GM12878 (cell line): ENCODE measurements around the gene LACTBL1. TPM values are rescaled to one million over a fixed set of nuclear protein-coding genes. Genes with fewer than 3 reads are reported as not detected.

Source experiments
- ATAC-seq: fragments of 200-7000 bp; cut with Tn5 transposase; 3 replicates; pipeline ENCODE4 v1.9.1; 2020; ENCODE audit warnings: mild to moderate bottlenecking, moderate library complexity
- BruUV-seq: library from RNA; stranded (reverse); fragments of 400-500 nt; replicated peaks from 2 replicates; lab custom pipeline; 2021; lab: Mats Ljungman, UMichigan
- CTCF ChIA-PET: fragments of 300-600 bp; sonication (Branson Sonifier 250); formaldehyde crosslinking; extraction: SDS; loops from one replicate; lab custom pipeline; 2021; ENCODE audit warnings: inconsistent platforms; lab: Yijun Ruan, JAX
- POLR2A ChIA-PET: fragments of 350-600 bp; formaldehyde crosslinking; extraction: SDS; loops from one replicate; lab custom pipeline; 2021; ENCODE audit warnings: inconsistent platforms; lab: Charles Lee
- RAD21 ChIA-PET: fragments of 300-600 bp; sonication (Branson Sonifier 250); formaldehyde crosslinking; loops from one replicate; lab custom pipeline; 2023; ENCODE audit warnings: antibody characterized with exemption; ENCODE audit not compliant: unreplicated experiment; lab: Charles Lee
- SMC1A ChIA-PET: fragments of 300-600 bp; sonication (Branson Sonifier 250); formaldehyde crosslinking; loops from one replicate; lab custom pipeline; 2023; ENCODE audit not compliant: unreplicated experiment, uncharacterized antibody; lab: Charles Lee
- DNase-seq: peaks from one replicate; pipeline ENCODE4 v3.0.0-alpha.2; 2011; ENCODE audit warnings: low read depth, low spot score
- FAIRE-seq: peaks from 3 replicates; lab custom pipeline; 2011; peaks lifted over from hg19 to GRCh38; lab: Jason Lieb, UNC
- H2AFZ ChIP-seq: 2 replicates; pipeline ENCODE4 v1.6.0; 2011; ENCODE audit warnings: low read depth, low read length, control low read depth; ENCODE audit not compliant: control insufficient read depth
- H3K27ac ChIP-seq: 2 replicates; pipeline ENCODE4 v1.5.1; 2011; ENCODE audit warnings: control low read depth; ENCODE audit not compliant: control insufficient read depth, insufficient read depth
- H3K27me3 ChIP-seq, 2 experiments: replicated peaks in 1 of 2; 2 replicates each; pipeline versions ENCODE4 v1.6.0 to v1.6.1; 2011; ENCODE audit warnings: low read length in 1 of 2; ENCODE audit not compliant: control insufficient read depth in 2 of 2, insufficient read depth in 2 of 2
- H3K36me3 ChIP-seq, 2 experiments: 2 replicates each; pipeline ENCODE4 v1.5.1; 2011; ENCODE audit warnings: low read length in 1 of 2; ENCODE audit not compliant: control insufficient read depth in 2 of 2, insufficient read depth in 2 of 2
- H3K4me1 ChIP-seq: 2 replicates; pipeline ENCODE4 v1.6.1; 2011; ENCODE audit warnings: mild to moderate bottlenecking, low read length, moderate library complexity, mixed read lengths; ENCODE audit not compliant: control insufficient read depth, insufficient read depth
- H3K4me2 ChIP-seq: 2 replicates; pipeline ENCODE4 v1.6.0; 2011; ENCODE audit warnings: control low read depth; ENCODE audit not compliant: control insufficient read depth, insufficient read depth
- H3K4me3 ChIP-seq: fragments of 200-600 bp; sonication (generic); 2 replicates; pipeline ENCODE4 v1.5.1; 2016
- H3K79me2 ChIP-seq: 2 replicates; pipeline ENCODE4 v1.6.0; 2011; ENCODE audit warnings: low read length; ENCODE audit not compliant: control insufficient read depth, insufficient read depth
- H3K9ac ChIP-seq: 2 replicates; pipeline ENCODE4 v1.8.0; 2011; ENCODE audit warnings: low read length, control low read depth, mixed read lengths; ENCODE audit not compliant: control insufficient read depth, insufficient read depth
- H3K9me3 ChIP-seq: replicated peaks from 3 replicates; pipeline ENCODE4 v1.5.1; 2011; ENCODE audit warnings: mild to moderate bottlenecking, low read length; ENCODE audit not compliant: control insufficient read depth, insufficient read depth
- H4K20me1 ChIP-seq: 2 replicates; pipeline ENCODE4 v1.6.0; 2011; ENCODE audit not compliant: control insufficient read depth, insufficient read depth
- EED ChIP-seq: sonication (generic); IDR thresholded peaks from 2 replicates; pipeline ENCODE4 v1.6.1; 2016; ENCODE audit warnings: antibody characterized with exemption, low read depth
- FOS ChIP-seq: IDR thresholded peaks from 3 replicates; pipeline ENCODE4 v1.6.1; 2011; ENCODE audit warnings: borderline replicate concordance; ENCODE audit not compliant: insufficient read length; ENCODE audit errors: extremely low read depth
- HCFC1 ChIP-seq: fragments of 150-350 bp; IDR thresholded peaks from 2 replicates; pipeline ENCODE4 v1.6.1; 2014; ENCODE audit warnings: low read length
- KLF5 ChIP-seq: fragments of 450-650 bp; IDR thresholded peaks from 2 replicates; pipeline ENCODE4 v1.6.1; 2014; ENCODE audit warnings: mild to moderate bottlenecking; ENCODE audit not compliant: partially characterized antibody
- RAD21 ChIP-seq: IDR thresholded peaks from 2 replicates; pipeline ENCODE4 v1.6.1; 2011; ENCODE audit warnings: mild to moderate bottlenecking, low read depth, low read length, moderate library complexity; ENCODE audit not compliant: insufficient read depth
- RB1 ChIP-seq: fragments of 450-650 bp; formaldehyde crosslinking; IDR thresholded peaks from 2 replicates; pipeline ENCODE4 v1.6.1; 2017; ENCODE audit warnings: mild to moderate bottlenecking, borderline replicate concordance
- RELA ChIP-seq: fragments of 450-650 bp; IDR thresholded peaks from 2 replicates; pipeline ENCODE4 v1.8.0; 2014; ENCODE audit warnings: borderline replicate concordance; ENCODE audit not compliant: partially characterized antibody
- WGBS: methylation state at CpG from one replicate; pipeline ENCODE4 v1.1.6; 2016; ENCODE audit warnings: low lambda C conversion rate; ENCODE audit not compliant: insufficient replicate concordance, insufficient coverage; ENCODE audit errors: missing lambda C conversion rate; 5-methylcytosine and 5-hydroxymethylcytosine counted together
- in situ Hi-C: fragments of 300-500 bp; cut with MboI; formaldehyde crosslinking; loops from 9 replicates; pipeline ENCODE4 v1.14.3; 2018; ENCODE audit warnings: mixed read lengths
- intact Hi-C: fragments of 100-400 bp; cut with micrococcal nuclease; formaldehyde crosslinking; loops from one replicate; pipeline ENCODE4 v1.14.2; 2022; ENCODE audit not compliant: unreplicated experiment
- polyA plus RNA-seq, 11 experiments: library from polyadenylated mRNA; depleted of rRNA in 4 of 11; unstranded in 6 of 11; stranded (reverse) in 5 of 11; fragments of >200 nt; fragmentation: Nextera tagmentation in 4 of 11; fragmentation: Illumina TruSeq in 1 of 11; extraction: Ambion mirVana in 4 of 11; extraction: Trizol in 1 of 11; gene quantifications; 1 replicate in 1 of 11; 2 replicates in 10 of 11; pipeline versions ENCODE4 v1.2.1 to v1.2.3, GENCODE V29; 2011 to 2016; ENCODE audit warnings: inconsistent platforms in 2 of 11, missing spikeins in 2 of 11, low read depth in 1 of 11
- total RNA-seq, 4 experiments: library from RNA; depleted of rRNA in 3 of 4; stranded (reverse); fragments of >200 nt in 3 of 4; fragmentation: Illumina TruSeq in 1 of 4; extraction: Trizol in 1 of 4; gene quantifications; 2 replicates each; pipeline versions ENCODE4 v1.2.1 to v1.2.3, GENCODE V29; 2013 to 2021
- TF ChIP-seq, protein P1 (sequence below): fragments of 150-350 bp; IDR thresholded peaks from 2 replicates; pipeline ENCODE4 v1.6.1; 2016; ENCODE audit warnings: low read depth, low read length
- TF ChIP-seq, protein P2 (sequence below): IDR thresholded peaks from 2 replicates; pipeline ENCODE4 v1.6.1; 2012; ENCODE audit warnings: low read depth, low read length, improper control_type of control experiment
- TF ChIP-seq, protein P3 (sequence below): IDR thresholded peaks from 2 replicates; pipeline ENCODE4 v1.6.1; 2011; ENCODE audit warnings: low read depth, low read length, improper control_type of control experiment, borderline replicate concordance

The LACTBL1 gene
- total and polyA plus RNA-seq, 10 of the 15 experiments (the other 5 are each of a cell fraction or from before 2014, with no cell fraction given): 0.08 TPM; not detected in 9

DNA sequence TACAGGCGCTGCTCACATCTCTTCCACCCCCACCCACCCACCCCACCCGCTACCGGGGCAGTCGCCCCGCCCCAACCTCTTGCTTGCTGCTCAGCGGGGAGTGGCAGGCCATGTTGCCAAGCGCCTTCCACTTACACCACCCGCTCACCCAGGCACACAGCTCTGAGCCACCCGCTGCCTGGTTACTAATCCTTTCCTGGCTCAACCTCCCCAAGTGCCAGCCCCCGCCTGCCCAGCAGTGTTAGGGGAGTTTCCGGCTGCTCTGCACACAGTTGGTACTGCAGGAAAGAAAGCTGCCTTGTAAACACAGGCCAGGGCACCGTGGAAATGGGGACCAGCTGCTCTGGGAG lies 56.2 kb downstream of the LACTBL1 start:
- Histone ChIP-seq H2AFZ (no peak overlapping the region), H3K9me3 (no peaks in the 10 kb centered on the region), H3K79me2 (no peaks in the 10 kb centered on the region), H4K20me1 (no peaks in the 10 kb centered on the region)
- TF ChIP-seq EED (no peak), FOS (no peak), RAD21 (no peak), RELA (no peak), HCFC1 (no peak), KLF5 (no peak), RB1 (no peak)
- TF ChIP-seq, protein P1, sequence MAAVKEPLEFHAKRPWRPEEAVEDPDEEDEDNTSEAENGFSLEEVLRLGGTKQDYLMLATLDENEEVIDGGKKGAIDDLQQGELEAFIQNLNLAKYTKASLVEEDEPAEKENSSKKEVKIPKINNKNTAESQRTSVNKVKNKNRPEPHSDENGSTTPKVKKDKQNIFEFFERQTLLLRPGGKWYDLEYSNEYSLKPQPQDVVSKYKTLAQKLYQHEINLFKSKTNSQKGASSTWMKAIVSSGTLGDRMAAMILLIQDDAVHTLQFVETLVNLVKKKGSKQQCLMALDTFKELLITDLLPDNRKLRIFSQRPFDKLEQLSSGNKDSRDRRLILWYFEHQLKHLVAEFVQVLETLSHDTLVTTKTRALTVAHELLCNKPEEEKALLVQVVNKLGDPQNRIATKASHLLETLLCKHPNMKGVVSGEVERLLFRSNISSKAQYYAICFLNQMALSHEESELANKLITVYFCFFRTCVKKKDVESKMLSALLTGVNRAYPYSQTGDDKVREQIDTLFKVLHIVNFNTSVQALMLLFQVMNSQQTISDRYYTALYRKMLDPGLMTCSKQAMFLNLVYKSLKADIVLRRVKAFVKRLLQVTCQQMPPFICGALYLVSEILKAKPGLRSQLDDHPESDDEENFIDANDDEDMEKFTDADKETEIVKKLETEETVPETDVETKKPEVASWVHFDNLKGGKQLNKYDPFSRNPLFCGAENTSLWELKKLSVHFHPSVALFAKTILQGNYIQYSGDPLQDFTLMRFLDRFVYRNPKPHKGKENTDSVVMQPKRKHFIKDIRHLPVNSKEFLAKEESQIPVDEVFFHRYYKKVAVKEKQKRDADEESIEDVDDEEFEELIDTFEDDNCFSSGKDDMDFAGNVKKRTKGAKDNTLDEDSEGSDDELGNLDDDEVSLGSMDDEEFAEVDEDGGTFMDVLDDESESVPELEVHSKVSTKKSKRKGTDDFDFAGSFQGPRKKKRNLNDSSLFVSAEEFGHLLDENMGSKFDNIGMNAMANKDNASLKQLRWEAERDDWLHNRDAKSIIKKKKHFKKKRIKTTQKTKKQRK: no peak
- TF ChIP-seq, protein P2, sequence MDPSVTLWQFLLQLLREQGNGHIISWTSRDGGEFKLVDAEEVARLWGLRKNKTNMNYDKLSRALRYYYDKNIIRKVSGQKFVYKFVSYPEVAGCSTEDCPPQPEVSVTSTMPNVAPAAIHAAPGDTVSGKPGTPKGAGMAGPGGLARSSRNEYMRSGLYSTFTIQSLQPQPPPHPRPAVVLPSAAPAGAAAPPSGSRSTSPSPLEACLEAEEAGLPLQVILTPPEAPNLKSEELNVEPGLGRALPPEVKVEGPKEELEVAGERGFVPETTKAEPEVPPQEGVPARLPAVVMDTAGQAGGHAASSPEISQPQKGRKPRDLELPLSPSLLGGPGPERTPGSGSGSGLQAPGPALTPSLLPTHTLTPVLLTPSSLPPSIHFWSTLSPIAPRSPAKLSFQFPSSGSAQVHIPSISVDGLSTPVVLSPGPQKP: no peak
- TF ChIP-seq, protein P3, sequence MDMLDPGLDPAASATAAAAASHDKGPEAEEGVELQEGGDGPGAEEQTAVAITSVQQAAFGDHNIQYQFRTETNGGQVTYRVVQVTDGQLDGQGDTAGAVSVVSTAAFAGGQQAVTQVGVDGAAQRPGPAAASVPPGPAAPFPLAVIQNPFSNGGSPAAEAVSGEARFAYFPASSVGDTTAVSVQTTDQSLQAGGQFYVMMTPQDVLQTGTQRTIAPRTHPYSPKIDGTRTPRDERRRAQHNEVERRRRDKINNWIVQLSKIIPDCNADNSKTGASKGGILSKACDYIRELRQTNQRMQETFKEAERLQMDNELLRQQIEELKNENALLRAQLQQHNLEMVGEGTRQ: no peak
- TF ChIP-seq, all 136 proteins: peak for 0
- no peak for DNase-seq
- Histone ChIP-seq H3K9ac (no peak overlapping the region), H3K27ac (no peak overlapping the region), H3K4me2 (no peak overlapping the region), H3K36me3 (no peaks in the 10 kb centered on the region), H3K27me3 (no peaks in the 10 kb centered on the region; a peak in 1 of 4 replicates), H3K4me3 (no peak overlapping the region), H3K4me1 (no peaks in the 10 kb centered on the region)
- RAD21 ChIA-PET: no interaction called here
- no TSS peak for BruUV-seq
- intact Hi-C loops (no loop called here), in situ Hi-C loops (no loop called here)
- POLR2A ChIA-PET: interaction anchor here (0.7 kb wide), 1 partner anchor 345 kb away, joined by 4 read pairs; no protein-coding TSS in a partner anchor
- no peak for FAIRE-seq
- 20% methylated on average over 12 of the region's 12 CpGs for WGBS
- CTCF ChIA-PET: no interaction called here
- SMC1A ChIA-PET: no interaction called here
- ATAC-seq: no peak
